GM23248 (cell line): ENCODE data around the gene TMEM239.

Experiments
- EZH2 ChIP-seq: fragments of 200-600 bp; sonication (generic); IDR thresholded peaks from 2 replicates; pipeline ENCODE4 v1.6.1; 2018; ENCODE audit warnings: antibody characterized with exemption, mild to moderate bottlenecking; ENCODE audit not compliant: insufficient read depth, poor library complexity, severe bottlenecking
- EZH2phosphoT487 ChIP-seq: fragments of 200-600 bp; sonication (generic); IDR thresholded peaks from 2 replicates; pipeline ENCODE4 v1.6.1; 2018; ENCODE audit warnings: antibody characterized with exemption, moderate library complexity, mild to moderate bottlenecking, low read depth; ENCODE audit not compliant: insufficient read depth

DNA sequence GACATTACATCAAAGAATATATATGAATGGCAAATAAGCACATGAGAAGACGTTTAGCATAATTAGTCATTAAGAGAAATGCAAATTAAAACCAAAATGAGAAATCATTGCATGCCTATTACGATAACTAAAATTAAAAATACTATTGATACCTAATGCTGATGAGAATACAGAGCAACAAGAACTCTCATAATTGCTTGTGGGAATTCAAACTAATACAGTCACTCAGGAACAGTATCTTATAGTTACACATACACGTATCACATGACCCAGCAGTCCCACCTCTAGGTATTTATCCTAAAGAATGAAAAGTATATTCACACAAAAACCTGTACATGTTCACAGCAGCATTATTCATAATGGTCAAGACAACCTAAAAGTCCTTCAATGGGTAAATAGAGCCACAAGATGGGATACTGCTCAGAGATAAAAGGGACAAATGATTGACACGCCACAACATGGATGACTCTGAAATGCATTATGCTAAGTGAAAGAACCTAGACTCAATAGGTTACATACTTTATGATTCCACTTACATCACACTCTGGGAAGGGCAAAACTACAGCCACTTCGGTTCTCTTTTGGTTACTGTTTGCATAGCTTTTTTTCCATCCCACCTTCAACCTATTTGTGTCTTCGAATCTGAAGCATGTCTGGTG is 32.1 kb upstream of the TMEM239 start:
- no peak for TF ChIP-seq EZH2phosphoT487
- TF ChIP-seq EZH2: no peak
